WTC11 (cell line): Measurements from ENCODE around the gene BIRC2. TPM values are rescaled to one million over a fixed set of nuclear protein-coding genes. Genes with fewer than 3 reads are reported as not detected.

Source experiments
- ATAC-seq: fragments of 200-7000 bp; cut with Tn5 transposase; 2 replicates; pipeline ENCODE4 v1.10.0; 2021; ENCODE audit warnings: mild to moderate bottlenecking, moderate library complexity
- CTCF ChIA-PET: fragments of 300-600 bp; sonication (Branson Sonifier 250); formaldehyde crosslinking; loops from one replicate; lab custom pipeline; 2021; ENCODE audit warnings: antibody characterized with exemption; lab: Charles Lee
- POLR2A ChIA-PET: fragments of 350-600 bp; sonication (Branson Sonifier 250); formaldehyde crosslinking; loops from one replicate; lab custom pipeline; 2021; ENCODE audit warnings: antibody characterized with exemption; lab: Charles Lee
- DNase-seq: peaks from one replicate; pipeline ENCODE4 v3.0.0; 2021; ENCODE audit warnings: low spot score
- H3K27ac Mint-ChIP-seq: 2 replicates; pipeline ENCODE4 v1.8.0; 2021; ENCODE audit warnings: mixed read lengths
- H3K27me3 Mint-ChIP-seq: 2 replicates; pipeline ENCODE4 v1.8.0; 2021; ENCODE audit warnings: low read depth, mild to moderate bottlenecking, moderate library complexity, mixed read lengths
- H3K36me3 Mint-ChIP-seq: 2 replicates; pipeline ENCODE4 v1.8.0; 2021; ENCODE audit warnings: mixed read lengths
- H3K4me1 Mint-ChIP-seq: 2 replicates; pipeline ENCODE4 v1.8.0; 2022; ENCODE audit warnings: mixed read lengths
- H3K4me3 Mint-ChIP-seq: 2 replicates; pipeline ENCODE4 v1.8.0; 2021; ENCODE audit warnings: mild to moderate bottlenecking, moderate library complexity, mixed read lengths
- H3K9me3 Mint-ChIP-seq: 2 replicates; pipeline ENCODE4 v1.8.0; 2021; ENCODE audit warnings: mixed read lengths
- ATF1 ChIP-seq: sonication (generic); formaldehyde crosslinking; IDR thresholded peaks from 2 replicates; pipeline ENCODE4 v1.8.1; 2023; ENCODE audit warnings: mild to moderate bottlenecking, moderate library complexity, missing genetic modification reagents
- ESRRA ChIP-seq: sonication (generic); formaldehyde crosslinking; IDR thresholded peaks from 2 replicates; pipeline ENCODE4 v1.8.1; 2022; ENCODE audit warnings: mild to moderate bottlenecking, missing genetic modification reagents, borderline replicate concordance
- FOXJ3 ChIP-seq: sonication (generic); formaldehyde crosslinking; IDR thresholded peaks from 2 replicates; pipeline ENCODE4 v1.9.0; 2021; ENCODE audit warnings: missing genetic modification reagents, mild to moderate bottlenecking, borderline replicate concordance
- FOXP1 ChIP-seq: sonication (generic); formaldehyde crosslinking; IDR thresholded peaks from 2 replicates; pipeline ENCODE4 v1.8.0; 2022; ENCODE audit warnings: missing genetic modification reagents, mild to moderate bottlenecking, moderate library complexity, borderline replicate concordance
- GTF2I ChIP-seq: fragments of 250-450 bp; sonication (Bioruptor Pico); conservative IDR thresholded peaks from 2 replicates; pipeline ENCODE4 v1.4.0; 2021; ENCODE audit warnings: mild to moderate bottlenecking
- JAZF1 ChIP-seq: fragments of 250-450 bp; sonication (Bioruptor Pico); IDR thresholded peaks from 2 replicates; pipeline ENCODE4 v1.9.0; 2021; ENCODE audit warnings: moderate library complexity, mild to moderate bottlenecking, inconsistent platforms
- JUN ChIP-seq: sonication (generic); formaldehyde crosslinking; IDR thresholded peaks from 2 replicates; pipeline ENCODE4 v1.8.0; 2023; ENCODE audit warnings: mild to moderate bottlenecking, missing genetic modification reagents
- NR2C2 ChIP-seq: sonication (generic); formaldehyde crosslinking; IDR thresholded peaks from 2 replicates; pipeline ENCODE4 v1.8.0; 2022; ENCODE audit warnings: mild to moderate bottlenecking, missing genetic modification reagents
- PRRX2 ChIP-seq: fragments of 250-450 bp; sonication (Bioruptor Pico); IDR thresholded peaks from 2 replicates; pipeline ENCODE4 v1.8.0; 2021; ENCODE audit warnings: mild to moderate bottlenecking
- TEAD1 ChIP-seq: sonication (generic); formaldehyde crosslinking; IDR thresholded peaks from 2 replicates; pipeline ENCODE4 v1.8.0; 2022; ENCODE audit warnings: mild to moderate bottlenecking, missing genetic modification reagents
- ZNF121 ChIP-seq: sonication (generic); formaldehyde crosslinking; IDR thresholded peaks from 2 replicates; pipeline ENCODE4 v1.8.0; 2023; ENCODE audit warnings: missing genetic modification reagents
- ZNF138 ChIP-seq: sonication (generic); formaldehyde crosslinking; conservative IDR thresholded peaks from 2 replicates; pipeline ENCODE4 v1.8.1; 2022; ENCODE audit warnings: mild to moderate bottlenecking, moderate library complexity, missing genetic modification reagents
- ZNF263 ChIP-seq: sonication (generic); formaldehyde crosslinking; IDR thresholded peaks from 2 replicates; pipeline ENCODE4 v1.8.1; 2022; ENCODE audit warnings: low read depth, mild to moderate bottlenecking, moderate library complexity, missing genetic modification reagents
- ZNF671 ChIP-seq: fragments of 250-450 bp; sonication (Bioruptor Pico); IDR thresholded peaks from 2 replicates; pipeline ENCODE4 v1.8.0; 2021; ENCODE audit warnings: mild to moderate bottlenecking
- total RNA-seq: library from RNA; stranded (reverse); gene quantifications from 3 replicates; pipeline ENCODE4 v1.2.3, GENCODE V29; 2021
- TF ChIP-seq, protein P1 (sequence below): sonication (generic); formaldehyde crosslinking; IDR thresholded peaks from 2 replicates; pipeline ENCODE4 v1.8.0; 2022; ENCODE audit warnings: mild to moderate bottlenecking, missing genetic modification reagents
- TF ChIP-seq, protein P2 (sequence below): fragments of 250-450 bp; sonication (Bioruptor Pico); conservative IDR thresholded peaks from 2 replicates; pipeline ENCODE4 v1.9.0; 2021; ENCODE audit warnings: mild to moderate bottlenecking
- TF ChIP-seq, protein P3 (sequence below): sonication (generic); formaldehyde crosslinking; IDR thresholded peaks from 2 replicates; pipeline ENCODE4 v1.8.0; 2022; ENCODE audit warnings: missing genetic modification reagents
- TF ChIP-seq, protein P4 (sequence below): sonication (generic); formaldehyde crosslinking; IDR thresholded peaks from 2 replicates; pipeline ENCODE4 v1.8.0; 2022; ENCODE audit warnings: mild to moderate bottlenecking, missing genetic modification reagents
- TF ChIP-seq, protein P5 (sequence below): sonication (generic); formaldehyde crosslinking; IDR thresholded peaks from 2 replicates; pipeline ENCODE4 v1.8.1; 2022; ENCODE audit warnings: mild to moderate bottlenecking, missing genetic modification reagents, moderate library complexity, borderline replicate concordance
- TF ChIP-seq, protein P6 (sequence below): sonication (generic); formaldehyde crosslinking; IDR thresholded peaks from 2 replicates; pipeline ENCODE4 v1.8.1; 2023; ENCODE audit warnings: mild to moderate bottlenecking, moderate library complexity, missing genetic modification reagents
- TF ChIP-seq, protein P7 (sequence below): sonication (generic); formaldehyde crosslinking; IDR thresholded peaks from 2 replicates; pipeline ENCODE4 v1.8.0; 2023; ENCODE audit warnings: mild to moderate bottlenecking, missing genetic modification reagents

The BIRC2 gene
- total RNA-seq, 1 experiment from 2014 or later = 22.3 TPM

DNA sequence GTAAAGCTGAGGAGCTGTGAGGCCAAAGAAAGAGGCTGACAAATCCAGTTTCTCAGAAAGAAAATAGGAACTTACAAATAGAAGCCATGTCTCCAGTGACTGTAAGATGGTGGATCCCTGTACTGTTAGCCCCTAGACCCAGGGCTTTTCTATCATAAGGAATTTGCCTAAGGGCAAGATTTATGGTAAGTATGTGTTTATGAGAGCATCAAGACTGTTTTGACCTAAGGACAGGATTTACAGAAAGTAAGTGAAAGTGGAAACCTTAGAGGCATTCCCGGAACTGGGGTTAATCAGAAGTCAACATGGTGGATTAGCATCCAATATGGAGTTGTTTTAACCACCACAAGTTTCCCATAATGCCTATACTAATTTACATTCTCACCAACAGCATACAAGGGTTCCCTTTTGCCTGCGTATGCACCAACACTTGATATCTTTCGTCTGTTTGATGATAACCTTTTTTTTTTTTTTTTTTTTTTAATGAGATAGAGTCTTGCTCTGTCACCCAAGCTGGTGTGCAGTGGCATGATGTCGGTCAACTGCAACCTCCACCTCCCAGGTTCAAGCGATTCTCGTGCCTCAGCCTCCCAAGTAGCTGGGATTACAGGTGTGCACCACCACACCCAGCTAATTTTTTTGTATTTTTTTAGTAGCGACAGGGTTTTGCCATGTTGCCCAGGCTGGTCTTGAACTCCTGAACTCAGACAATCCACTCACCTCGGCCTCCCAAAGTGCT, 40.2 kb downstream of the BIRC2 start (continued):
- TF ChIP-seq ZNF671 (CRISPR knock-in tag) = no peak
- TF ChIP-seq ESRRA (CRISPR knock-in tag) = no peak
- no peak for TF ChIP-seq GTF2I
- no peak for TF ChIP-seq ZNF138 (CRISPR knock-in tag)

DNA sequence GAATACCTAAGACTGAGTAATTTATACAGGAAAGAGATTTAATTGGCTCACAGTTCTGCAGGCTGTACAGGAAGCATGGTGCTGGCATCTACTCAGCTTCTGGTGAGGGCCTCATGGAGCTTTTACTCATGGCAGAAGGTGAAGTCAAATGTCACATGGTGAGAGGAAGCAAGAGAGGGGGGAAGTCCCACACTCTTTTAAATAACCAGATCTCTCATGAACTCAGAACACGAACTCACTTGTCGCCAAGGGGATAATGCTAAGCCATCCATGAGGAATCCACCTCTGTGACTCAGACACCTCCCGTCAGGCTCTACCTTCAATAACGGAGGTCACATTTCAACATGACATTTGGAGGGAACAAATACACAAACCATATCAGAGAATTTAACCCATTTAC, 42.2 kb downstream of the BIRC2 start:
- peaks cover 2% of the 10 kb centered on the region; the same call in 1 of the 2 replicates for H3K4me1 Mint-ChIP-seq
- TF ChIP-seq JAZF1 (CRISPR knock-in tag) (no peak), GTF2I (no peak), ZNF263 (CRISPR knock-in tag) (no peak), NR2C2 (CRISPR knock-in tag) (no peak), ZNF138 (CRISPR knock-in tag) (no peak), FOXJ3 (CRISPR knock-in tag) (no peak), ZNF121 (CRISPR knock-in tag) (no peak), ATF1 (CRISPR knock-in tag) (no peak), JUN (CRISPR knock-in tag) (no peak), TEAD1 (CRISPR knock-in tag) (no peak), FOXP1 (CRISPR knock-in tag) (no peak), PRRX2 (no peak)
- TF ChIP-seq, protein P1, sequence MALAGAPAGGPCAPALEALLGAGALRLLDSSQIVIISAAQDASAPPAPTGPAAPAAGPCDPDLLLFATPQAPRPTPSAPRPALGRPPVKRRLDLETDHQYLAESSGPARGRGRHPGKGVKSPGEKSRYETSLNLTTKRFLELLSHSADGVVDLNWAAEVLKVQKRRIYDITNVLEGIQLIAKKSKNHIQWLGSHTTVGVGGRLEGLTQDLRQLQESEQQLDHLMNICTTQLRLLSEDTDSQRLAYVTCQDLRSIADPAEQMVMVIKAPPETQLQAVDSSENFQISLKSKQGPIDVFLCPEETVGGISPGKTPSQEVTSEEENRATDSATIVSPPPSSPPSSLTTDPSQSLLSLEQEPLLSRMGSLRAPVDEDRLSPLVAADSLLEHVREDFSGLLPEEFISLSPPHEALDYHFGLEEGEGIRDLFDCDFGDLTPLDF (CRISPR knock-in tag) = no peak
- TF ChIP-seq, protein P2, sequence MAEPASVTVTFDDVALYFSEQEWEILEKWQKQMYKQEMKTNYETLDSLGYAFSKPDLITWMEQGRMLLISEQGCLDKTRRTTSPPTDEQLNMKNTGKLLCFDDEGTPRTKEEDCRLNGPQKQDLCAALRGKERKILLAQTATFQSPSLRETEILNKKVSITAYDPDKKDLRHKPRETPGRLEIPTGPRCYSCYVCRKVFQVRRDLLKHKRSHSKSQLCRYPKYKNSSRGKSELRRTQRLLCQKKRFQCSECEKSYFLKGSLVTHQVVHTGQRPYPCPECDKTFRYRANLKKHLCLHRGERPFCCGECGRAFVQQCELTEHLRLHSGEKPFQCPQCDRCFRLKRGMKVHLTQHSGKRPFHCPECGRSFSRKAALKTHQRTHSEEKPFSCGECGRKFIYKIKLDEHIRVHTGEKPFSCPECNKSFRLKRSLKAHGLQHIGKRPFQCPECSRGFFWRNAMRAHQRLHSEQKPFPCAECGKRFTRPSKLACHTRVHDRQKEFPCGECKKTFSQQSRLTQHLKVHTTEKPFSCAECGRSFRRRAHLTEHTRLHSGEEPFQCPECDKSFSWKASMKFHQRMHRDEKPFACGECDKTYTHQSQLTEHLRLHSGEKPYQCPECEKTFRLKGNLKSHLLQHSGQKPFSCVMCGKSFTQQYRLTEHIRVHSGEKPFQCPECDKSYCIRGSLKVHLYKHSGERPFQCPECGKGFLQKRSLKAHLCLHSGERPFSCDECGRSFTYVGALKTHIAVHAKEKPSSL (CRISPR knock-in tag) = no peak
- TF ChIP-seq, protein P3, sequence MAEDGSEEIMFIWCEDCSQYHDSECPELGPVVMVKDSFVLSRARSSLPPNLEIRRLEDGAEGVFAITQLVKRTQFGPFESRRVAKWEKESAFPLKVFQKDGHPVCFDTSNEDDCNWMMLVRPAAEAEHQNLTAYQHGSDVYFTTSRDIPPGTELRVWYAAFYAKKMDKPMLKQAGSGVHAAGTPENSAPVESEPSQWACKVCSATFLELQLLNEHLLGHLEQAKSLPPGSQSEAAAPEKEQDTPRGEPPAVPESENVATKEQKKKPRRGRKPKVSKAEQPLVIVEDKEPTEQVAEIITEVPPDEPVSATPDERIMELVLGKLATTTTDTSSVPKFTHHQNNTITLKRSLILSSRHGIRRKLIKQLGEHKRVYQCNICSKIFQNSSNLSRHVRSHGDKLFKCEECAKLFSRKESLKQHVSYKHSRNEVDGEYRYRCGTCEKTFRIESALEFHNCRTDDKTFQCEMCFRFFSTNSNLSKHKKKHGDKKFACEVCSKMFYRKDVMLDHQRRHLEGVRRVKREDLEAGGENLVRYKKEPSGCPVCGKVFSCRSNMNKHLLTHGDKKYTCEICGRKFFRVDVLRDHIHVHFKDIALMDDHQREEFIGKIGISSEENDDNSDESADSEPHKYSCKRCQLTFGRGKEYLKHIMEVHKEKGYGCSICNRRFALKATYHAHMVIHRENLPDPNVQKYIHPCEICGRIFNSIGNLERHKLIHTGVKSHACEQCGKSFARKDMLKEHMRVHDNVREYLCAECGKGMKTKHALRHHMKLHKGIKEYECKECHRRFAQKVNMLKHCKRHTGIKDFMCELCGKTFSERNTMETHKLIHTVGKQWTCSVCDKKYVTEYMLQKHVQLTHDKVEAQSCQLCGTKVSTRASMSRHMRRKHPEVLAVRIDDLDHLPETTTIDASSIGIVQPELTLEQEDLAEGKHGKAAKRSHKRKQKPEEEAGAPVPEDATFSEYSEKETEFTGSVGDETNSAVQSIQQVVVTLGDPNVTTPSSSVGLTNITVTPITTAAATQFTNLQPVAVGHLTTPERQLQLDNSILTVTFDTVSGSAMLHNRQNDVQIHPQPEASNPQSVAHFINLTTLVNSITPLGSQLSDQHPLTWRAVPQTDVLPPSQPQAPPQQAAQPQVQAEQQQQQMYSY (CRISPR knock-in tag) = no peak
- TF ChIP-seq, protein P4, sequence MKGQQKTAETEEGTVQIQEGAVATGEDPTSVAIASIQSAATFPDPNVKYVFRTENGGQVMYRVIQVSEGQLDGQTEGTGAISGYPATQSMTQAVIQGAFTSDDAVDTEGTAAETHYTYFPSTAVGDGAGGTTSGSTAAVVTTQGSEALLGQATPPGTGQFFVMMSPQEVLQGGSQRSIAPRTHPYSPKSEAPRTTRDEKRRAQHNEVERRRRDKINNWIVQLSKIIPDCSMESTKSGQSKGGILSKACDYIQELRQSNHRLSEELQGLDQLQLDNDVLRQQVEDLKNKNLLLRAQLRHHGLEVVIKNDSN (CRISPR knock-in tag) = no peak
- TF ChIP-seq, protein P5, sequence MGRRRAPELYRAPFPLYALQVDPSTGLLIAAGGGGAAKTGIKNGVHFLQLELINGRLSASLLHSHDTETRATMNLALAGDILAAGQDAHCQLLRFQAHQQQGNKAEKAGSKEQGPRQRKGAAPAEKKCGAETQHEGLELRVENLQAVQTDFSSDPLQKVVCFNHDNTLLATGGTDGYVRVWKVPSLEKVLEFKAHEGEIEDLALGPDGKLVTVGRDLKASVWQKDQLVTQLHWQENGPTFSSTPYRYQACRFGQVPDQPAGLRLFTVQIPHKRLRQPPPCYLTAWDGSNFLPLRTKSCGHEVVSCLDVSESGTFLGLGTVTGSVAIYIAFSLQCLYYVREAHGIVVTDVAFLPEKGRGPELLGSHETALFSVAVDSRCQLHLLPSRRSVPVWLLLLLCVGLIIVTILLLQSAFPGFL (CRISPR knock-in tag) = no peak
- TF ChIP-seq, protein P6, sequence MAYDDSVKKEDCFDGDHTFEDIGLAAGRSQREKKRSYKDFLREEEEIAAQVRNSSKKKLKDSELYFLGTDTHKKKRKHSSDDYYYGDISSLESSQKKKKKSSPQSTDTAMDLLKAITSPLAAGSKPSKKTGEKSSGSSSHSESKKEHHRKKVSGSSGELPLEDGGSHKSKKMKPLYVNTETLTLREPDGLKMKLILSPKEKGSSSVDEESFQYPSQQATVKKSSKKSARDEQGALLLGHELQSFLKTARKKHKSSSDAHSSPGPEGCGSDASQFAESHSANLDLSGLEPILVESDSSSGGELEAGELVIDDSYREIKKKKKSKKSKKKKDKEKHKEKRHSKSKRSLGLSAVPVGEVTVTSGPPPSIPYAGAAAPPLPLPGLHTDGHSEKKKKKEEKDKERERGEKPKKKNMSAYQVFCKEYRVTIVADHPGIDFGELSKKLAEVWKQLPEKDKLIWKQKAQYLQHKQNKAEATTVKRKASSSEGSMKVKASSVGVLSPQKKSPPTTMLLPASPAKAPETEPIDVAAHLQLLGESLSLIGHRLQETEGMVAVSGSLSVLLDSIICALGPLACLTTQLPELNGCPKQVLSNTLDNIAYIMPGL = no peak
- TF ChIP-seq, protein P7, sequence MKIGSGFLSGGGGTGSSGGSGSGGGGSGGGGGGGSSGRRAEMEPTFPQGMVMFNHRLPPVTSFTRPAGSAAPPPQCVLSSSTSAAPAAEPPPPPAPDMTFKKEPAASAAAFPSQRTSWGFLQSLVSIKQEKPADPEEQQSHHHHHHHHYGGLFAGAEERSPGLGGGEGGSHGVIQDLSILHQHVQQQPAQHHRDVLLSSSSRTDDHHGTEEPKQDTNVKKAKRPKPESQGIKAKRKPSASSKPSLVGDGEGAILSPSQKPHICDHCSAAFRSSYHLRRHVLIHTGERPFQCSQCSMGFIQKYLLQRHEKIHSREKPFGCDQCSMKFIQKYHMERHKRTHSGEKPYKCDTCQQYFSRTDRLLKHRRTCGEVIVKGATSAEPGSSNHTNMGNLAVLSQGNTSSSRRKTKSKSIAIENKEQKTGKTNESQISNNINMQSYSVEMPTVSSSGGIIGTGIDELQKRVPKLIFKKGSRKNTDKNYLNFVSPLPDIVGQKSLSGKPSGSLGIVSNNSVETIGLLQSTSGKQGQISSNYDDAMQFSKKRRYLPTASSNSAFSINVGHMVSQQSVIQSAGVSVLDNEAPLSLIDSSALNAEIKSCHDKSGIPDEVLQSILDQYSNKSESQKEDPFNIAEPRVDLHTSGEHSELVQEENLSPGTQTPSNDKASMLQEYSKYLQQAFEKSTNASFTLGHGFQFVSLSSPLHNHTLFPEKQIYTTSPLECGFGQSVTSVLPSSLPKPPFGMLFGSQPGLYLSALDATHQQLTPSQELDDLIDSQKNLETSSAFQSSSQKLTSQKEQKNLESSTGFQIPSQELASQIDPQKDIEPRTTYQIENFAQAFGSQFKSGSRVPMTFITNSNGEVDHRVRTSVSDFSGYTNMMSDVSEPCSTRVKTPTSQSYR (CRISPR knock-in tag) = no peak
- ChIA-PET POLR2A (no interaction called here), CTCF (interaction anchor here (2.0 to 2.3 kb wide), 4 partner anchors 8 to 107 kb away, joined by 6 to 19 read pairs (median 16); no protein-coding TSS in a partner anchor)
- ATAC-seq (no peak), DNase-seq (no peak)
- no peaks in the 10 kb centered on the region for H3K9me3 Mint-ChIP-seq
- H3K36me3 Mint-ChIP-seq = peaks cover 14% of the 10 kb centered on the region
- H3K4me3 Mint-ChIP-seq = no peak overlapping the region
- H3K27me3 Mint-ChIP-seq = no peaks in the 10 kb centered on the region
- H3K27ac Mint-ChIP-seq = no peak overlapping the region
